ENCODE data around the gene RNF224.

GRCh38 chr9:137191245-137191644, 36.1 kb upstream of the RNF224 start:
- TF ChIP-seq CTCF (IDR thresholded peaks at IDR 0.05): no peak
- no peak for TF ChIP-seq POLR2A (IDR thresholded peaks at IDR 0.05)

Data from adrenal gland (tissue), 5 donors.